Fibroblast of the aortic adventitia (primary cell): ENCODE data around the gene RUNX2. TPM values are rescaled to one million over a fixed set of nuclear protein-coding genes. Genes with fewer than 3 reads are reported as not detected.

Experiments
- DNase-seq: peaks from one replicate; pipeline ENCODE4 v3.0.0-alpha.2; 2010; ENCODE audit warnings: low read depth
- H3K4me3 ChIP-seq: 2 replicates; pipeline ENCODE4 v1.5.1; 2011; ENCODE audit warnings: low read depth, mild to moderate bottlenecking, control low read depth, low read length, moderate library complexity
- CTCF ChIP-seq: IDR thresholded peaks from 2 replicates; pipeline ENCODE4 v1.5.1; 2011; ENCODE audit warnings: mild to moderate bottlenecking, low read length, control low read depth, inconsistent platforms; ENCODE audit not compliant: insufficient read depth
- total RNA-seq: library from RNA; depleted of rRNA; stranded (reverse); fragments of >200 nt; gene quantifications from 2 replicates; pipeline ENCODE4 v1.2.3, GENCODE V29; 2012; ENCODE audit warnings: low replicate concordance

Gene RUNX2
- total RNA-seq, 1 donor = 5.8 TPM

GRCh38 chr6:45398075-45398813 is 70.1 kb downstream of the RUNX2 start:
- no peak overlapping the region for H3K4me3 ChIP-seq
- TF ChIP-seq CTCF = no peak
- DNase-seq = no peak

GRCh38 chr6:45400021-45400420 is 71.9 kb downstream of the RUNX2 start:
- H3K4me3 ChIP-seq = no peak overlapping the region
- TF ChIP-seq CTCF = no peak
- DNase-seq = no peak

GRCh38 chr6:45411959-45412358 is 83.8 kb downstream of the RUNX2 start:
- no peak overlapping the region for H3K4me3 ChIP-seq
- TF ChIP-seq CTCF = no peak
- no peak for DNase-seq

GRCh38 chr6:45415315-45415714 is 87.2 kb downstream of the RUNX2 start:
- no peak for TF ChIP-seq CTCF
- H3K4me3 ChIP-seq = no peak overlapping the region
- DNase-seq = no peak

- no peak overlapping the region for H3K4me3 ChIP-seq
- DNase-seq = no peak
- TF ChIP-seq CTCF = no peak
Measured at GRCh38 chr6:45415788-45416518, 87.8 kb downstream of the RUNX2 start.

- no peak for DNase-seq
Measured at GRCh38 chr6:45416700-45417099, 88.6 kb downstream of the RUNX2 start.

More at GRCh38 chr6:45416700-45417099, 88.6 kb downstream of the RUNX2 start:
- TF ChIP-seq CTCF = no peak
- H3K4me3 ChIP-seq = no peak overlapping the region
